Measurements from ENCODE around the gene ARGFX.

ARGFX gene

GRCh38 chr3:121606106-121606505, 38.4 kb downstream of the ARGFX start:
- TF ChIP-seq, protein P1, sequence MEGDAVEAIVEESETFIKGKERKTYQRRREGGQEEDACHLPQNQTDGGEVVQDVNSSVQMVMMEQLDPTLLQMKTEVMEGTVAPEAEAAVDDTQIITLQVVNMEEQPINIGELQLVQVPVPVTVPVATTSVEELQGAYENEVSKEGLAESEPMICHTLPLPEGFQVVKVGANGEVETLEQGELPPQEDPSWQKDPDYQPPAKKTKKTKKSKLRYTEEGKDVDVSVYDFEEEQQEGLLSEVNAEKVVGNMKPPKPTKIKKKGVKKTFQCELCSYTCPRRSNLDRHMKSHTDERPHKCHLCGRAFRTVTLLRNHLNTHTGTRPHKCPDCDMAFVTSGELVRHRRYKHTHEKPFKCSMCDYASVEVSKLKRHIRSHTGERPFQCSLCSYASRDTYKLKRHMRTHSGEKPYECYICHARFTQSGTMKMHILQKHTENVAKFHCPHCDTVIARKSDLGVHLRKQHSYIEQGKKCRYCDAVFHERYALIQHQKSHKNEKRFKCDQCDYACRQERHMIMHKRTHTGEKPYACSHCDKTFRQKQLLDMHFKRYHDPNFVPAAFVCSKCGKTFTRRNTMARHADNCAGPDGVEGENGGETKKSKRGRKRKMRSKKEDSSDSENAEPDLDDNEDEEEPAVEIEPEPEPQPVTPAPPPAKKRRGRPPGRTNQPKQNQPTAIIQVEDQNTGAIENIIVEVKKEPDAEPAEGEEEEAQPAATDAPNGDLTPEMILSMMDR (IDR thresholded peaks at IDR 0.05; ENCODE audit: low read depth, low read length, poor library complexity, severe bottlenecking) = no peak
- TF ChIP-seq EZH2phosphoT487 (IDR thresholded peaks at IDR 0.05; ENCODE audit: borderline replicate concordance, low read length) = no peak
- H4K20me1 ChIP-seq (ENCODE audit: control insufficient read depth, insufficient read depth, low read depth, low read length) = no peaks in the 10 kb centered on the region
- H3K27ac ChIP-seq (ENCODE audit: low read depth, low read length) = no peak overlapping the region
- H3K4me3 ChIP-seq (ENCODE audit: low read length) = no peak overlapping the region
- H3K4me1 ChIP-seq (ENCODE audit: control insufficient read depth, low read length) = no peaks in the 10 kb centered on the region
- H3K9me3 ChIP-seq (ENCODE audit: control insufficient read depth, insufficient read depth, low read length) = no peaks in the 10 kb centered on the region
- no peaks in the 10 kb centered on the region for H3K79me2 ChIP-seq (ENCODE audit: control insufficient read depth, low read length)
- H3F3A ChIP-seq (ENCODE audit: control insufficient read depth, insufficient read depth) = no peaks in the 10 kb centered on the region
- H3K36me3 ChIP-seq (ENCODE audit: control insufficient read depth, low read length) = no peaks in the 10 kb centered on the region
- H3K27me3 ChIP-seq (ENCODE audit: control insufficient read depth, low read length) = no peaks in the 10 kb centered on the region
- H3K4me2 ChIP-seq (ENCODE audit: low read length) = no peak overlapping the region
- no peaks in the 10 kb centered on the region for H3K9me2 ChIP-seq (replicated peaks; ENCODE audit: control insufficient read depth, low read length)
